Astrocyte (in vitro differentiated cells and primary cell): ENCODE results near the gene GPX1. TPM values are rescaled to one million over a fixed set of nuclear protein-coding genes. Genes with fewer than 3 reads are reported as not detected.
A peak's percentile ranks its signal among the peaks of the same experiment; 100 is the strongest.
"Not testable (repeated sequence)": the region's sequence is repeated elsewhere in the genome, so short reads cannot be mapped to it uniquely, and the experiment has no call there.

ENCODE experiments used
- DNase-seq: peaks from one replicate; pipeline ENCODE4 v3.0.0-alpha.2; 2010; ENCODE audit warnings: low read depth
- FAIRE-seq: peaks from 2 replicates; lab custom pipeline; 2011; peaks lifted over from hg19 to GRCh38; lab: Jason Lieb, UNC
- H2AFZ ChIP-seq: 2 replicates; pipeline ENCODE4 v1.6.0; 2012; ENCODE audit warnings: low read depth, low read length, inconsistent platforms
- H3K27ac ChIP-seq: 2 replicates; pipeline ENCODE4 v1.5.1; 2011; ENCODE audit warnings: low read depth, low read length, inconsistent platforms
- H3K27me3 ChIP-seq: 2 replicates; pipeline ENCODE4 v1.6.0; 2011; ENCODE audit warnings: low read length, inconsistent platforms; ENCODE audit not compliant: insufficient read depth
- H3K36me3 ChIP-seq: 2 replicates; pipeline ENCODE4 v1.5.1; 2011; ENCODE audit warnings: low read length, inconsistent platforms; ENCODE audit not compliant: insufficient read depth
- H3K4me1 ChIP-seq: 2 replicates; pipeline ENCODE4 v1.5.1; 2011; ENCODE audit warnings: low read length, inconsistent platforms; ENCODE audit not compliant: insufficient read depth
- H3K4me2 ChIP-seq: 2 replicates; pipeline ENCODE4 v1.6.0; 2012; ENCODE audit warnings: low read length, inconsistent platforms
- H3K4me3 ChIP-seq: 2 replicates; pipeline ENCODE4 v1.5.1; 2011; ENCODE audit warnings: low read depth, mild to moderate bottlenecking, low read length, inconsistent platforms; ENCODE audit not compliant: insufficient read depth
- H3K79me2 ChIP-seq: 2 replicates; pipeline ENCODE4 v1.6.0; 2012; ENCODE audit warnings: mild to moderate bottlenecking, low read length, inconsistent platforms; ENCODE audit not compliant: insufficient read depth
- H3K9ac ChIP-seq: 2 replicates; pipeline ENCODE4 v1.6.0; 2012; ENCODE audit warnings: mild to moderate bottlenecking, low read length, inconsistent platforms
- H3K9me3 ChIP-seq: 2 replicates; pipeline ENCODE4 v1.5.1; 2012; ENCODE audit warnings: low read depth, mild to moderate bottlenecking, low read length, inconsistent platforms; ENCODE audit not compliant: insufficient read depth
- H4K20me1 ChIP-seq: 2 replicates; pipeline ENCODE4 v1.6.0; 2012; ENCODE audit warnings: low read length, inconsistent platforms; ENCODE audit not compliant: insufficient read depth
- H3K27ac Mint-ChIP-seq: one replicate; pipeline ENCODE4 v1.8.0; 2021; ENCODE audit warnings: mild to moderate bottlenecking, mixed read lengths; ENCODE audit not compliant: unreplicated experiment
- H3K27me3 Mint-ChIP-seq: one replicate; pipeline ENCODE4 v1.8.0; 2021; ENCODE audit warnings: low read depth, mixed read lengths; ENCODE audit not compliant: unreplicated experiment
- H3K36me3 Mint-ChIP-seq: one replicate; pipeline ENCODE4 v1.8.0; 2021; ENCODE audit warnings: low read depth, mixed read lengths; ENCODE audit not compliant: unreplicated experiment
- H3K4me1 Mint-ChIP-seq: one replicate; pipeline ENCODE4 v1.8.0; 2021; ENCODE audit warnings: low read depth, mixed read lengths; ENCODE audit not compliant: unreplicated experiment
- H3K4me3 Mint-ChIP-seq: one replicate; pipeline ENCODE4 v1.8.0; 2021; ENCODE audit warnings: mild to moderate bottlenecking, moderate library complexity, mixed read lengths; ENCODE audit not compliant: unreplicated experiment
- H3K9me3 Mint-ChIP-seq: one replicate; pipeline ENCODE4 v1.8.0; 2021; ENCODE audit warnings: mild to moderate bottlenecking, mixed read lengths; ENCODE audit not compliant: unreplicated experiment
- CTCF ChIP-seq: IDR thresholded peaks from 2 replicates; pipeline ENCODE4 v1.5.1; 2011; ENCODE audit warnings: low read depth, mild to moderate bottlenecking, inconsistent platforms, low read length, moderate library complexity; ENCODE audit not compliant: insufficient read depth
- EZH2 ChIP-seq: IDR thresholded peaks from 2 replicates; pipeline ENCODE4 v1.6.1; 2012; ENCODE audit warnings: mild to moderate bottlenecking, low read length, inconsistent platforms; ENCODE audit not compliant: insufficient read depth
- total RNA-seq: library from RNA; stranded (reverse); gene quantifications from 2 replicates; pipeline ENCODE4 v1.2.1, GENCODE V29; 2021

Gene GPX1
- total RNA-seq, 1 donor from 2014 or later, result 268 TPM

- Histone ChIP-seq H3K9ac (peak overlapping the region; percentile 14), H3K27ac (peak overlapping the region; percentile 39), H4K20me1 (peaks cover 10% of the 10 kb centered on the region), H2AFZ (no peak overlapping the region), H3K4me1 (peaks cover 23% of the 10 kb centered on the region), H3K79me2 (peaks cover 6% of the 10 kb centered on the region), H3K36me3 (peaks cover 10% of the 10 kb centered on the region), H3K4me2 (peak overlapping the region; percentile 45), H3K27me3 (no peaks in the 10 kb centered on the region), H3K9me3 (no peaks in the 10 kb centered on the region), H3K4me3 (no peak overlapping the region)
- DNase-seq (peak; percentile 88), FAIRE-seq (no peak)
- TF ChIP-seq EZH2 (no peak), CTCF (no peak)
- Mint-ChIP-seq H3K36me3 (peaks cover 11% of the 10 kb centered on the region), H3K4me3 (peak overlapping the region; percentile 18), H3K4me1 (peaks cover 22% of the 10 kb centered on the region), H3K27ac (peak overlapping the region; percentile 3), H3K9me3 (no peaks in the 10 kb centered on the region), H3K27me3 (no peaks in the 10 kb centered on the region)
These were observed 6.6 kb downstream of the GPX1 start for GRCh38 chr3:49351521-49352011.

- no peaks in the 10 kb centered on the region for H3K79me2 ChIP-seq
- H3K4me3 ChIP-seq, result no peak overlapping the region
- no peak for FAIRE-seq
- no peak for DNase-seq
- Mint-ChIP-seq H3K27ac (no peak overlapping the region), H3K27me3 (no peaks in the 10 kb centered on the region), H3K36me3 (peaks cover 5% of the 10 kb centered on the region), H3K4me1 (peaks cover 17% of the 10 kb centered on the region), H3K4me3 (no peak overlapping the region), H3K9me3 (no peaks in the 10 kb centered on the region)
- H3K4me1 ChIP-seq, result peaks cover 23% of the 10 kb centered on the region
- H2AFZ ChIP-seq, result no peak overlapping the region
- H3K9ac ChIP-seq, result no peak overlapping the region
- no peak overlapping the region for H3K27ac ChIP-seq
- H3K27me3 ChIP-seq, result no peaks in the 10 kb centered on the region
- H3K4me2 ChIP-seq, result no peak overlapping the region
- no peaks in the 10 kb centered on the region for H4K20me1 ChIP-seq
- H3K36me3 ChIP-seq, result no peaks in the 10 kb centered on the region
- no peaks in the 10 kb centered on the region for H3K9me3 ChIP-seq
- no peak for TF ChIP-seq EZH2
- TF ChIP-seq CTCF, result no peak
These were observed 8.6 kb downstream of the GPX1 start for GRCh38 chr3:49349348-49350114.

GRCh38 chr3:49348361-49348760, 9.8 kb downstream of the GPX1 start:
- not testable (repeated sequence) for H3K36me3 ChIP-seq, H3K27ac Mint-ChIP-seq, H3K4me3 ChIP-seq, DNase-seq, H3K27me3 ChIP-seq, H3K27ac ChIP-seq, FAIRE-seq, H3K36me3 Mint-ChIP-seq, H2AFZ ChIP-seq, H3K27me3 Mint-ChIP-seq, H3K79me2 ChIP-seq, H3K9ac ChIP-seq, H3K9me3 ChIP-seq, H3K4me2 ChIP-seq, H3K4me3 Mint-ChIP-seq, H3K9me3 Mint-ChIP-seq, H4K20me1 ChIP-seq
- peaks cover 18% of the 10 kb centered on the region for H3K4me1 Mint-ChIP-seq
- H3K4me1 ChIP-seq, result peaks cover 23% of the 10 kb centered on the region
